Measurements from ENCODE around the gene RNF44.
"Not testable (repeated sequence)": the region's sequence is repeated elsewhere in the genome, so short reads cannot be mapped to it uniquely, and the experiment has no call there.

RNF44 gene

DNA sequence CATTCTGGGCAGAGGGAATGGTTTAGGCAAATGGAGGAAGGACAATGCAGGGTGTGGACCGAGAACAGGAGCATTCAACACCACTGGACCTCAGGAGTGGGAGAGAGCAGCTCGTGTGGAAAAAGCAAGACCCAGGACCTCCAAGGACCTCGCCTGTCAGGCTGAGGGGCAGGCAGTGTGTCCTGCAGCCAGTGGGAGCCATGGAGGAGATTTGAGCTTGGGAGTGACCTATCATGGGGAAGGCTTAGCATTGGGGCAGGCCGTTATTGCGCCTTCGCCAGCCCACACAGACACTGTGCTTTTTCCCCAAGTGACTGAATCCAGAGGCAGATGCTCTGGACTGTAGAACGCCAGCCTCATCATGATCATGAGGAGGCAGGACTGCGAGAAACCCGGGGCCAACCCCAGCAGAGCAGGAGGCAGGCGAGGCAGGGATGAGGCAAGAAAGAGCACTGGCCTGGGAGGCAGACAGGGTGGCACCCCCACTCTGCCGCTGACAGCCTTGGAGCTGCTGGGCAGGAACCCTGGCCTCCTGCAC is 15.2 kb upstream of the RNF44 start:
- no peak for DNase-seq (ENCODE audit: low read depth in 1 of 2, low spot score in 1 of 2)

DNA sequence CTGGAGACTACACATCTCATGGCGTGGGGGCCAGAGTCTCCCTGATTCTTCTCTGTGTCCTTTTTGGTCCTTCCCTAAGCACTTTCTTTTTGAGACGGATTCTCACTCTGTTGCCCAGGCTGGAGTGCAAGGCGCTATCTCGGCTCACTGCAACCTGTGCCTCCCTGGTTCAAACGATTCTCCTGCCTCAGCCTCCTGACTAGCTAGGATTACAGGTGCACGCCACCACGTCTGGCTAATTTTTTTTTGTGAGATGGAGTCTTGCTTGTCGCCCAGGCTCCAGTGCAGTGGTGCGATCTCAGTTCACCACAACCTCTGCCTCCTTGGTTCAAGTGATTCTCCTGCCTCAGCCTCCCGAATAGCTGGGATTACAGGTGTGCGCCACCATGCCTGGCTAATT is 13.7 kb upstream of the RNF44 start:
- not testable (repeated sequence) for DNase-seq (ENCODE audit: low read depth in 1 of 2, low spot score in 1 of 2)

DNA sequence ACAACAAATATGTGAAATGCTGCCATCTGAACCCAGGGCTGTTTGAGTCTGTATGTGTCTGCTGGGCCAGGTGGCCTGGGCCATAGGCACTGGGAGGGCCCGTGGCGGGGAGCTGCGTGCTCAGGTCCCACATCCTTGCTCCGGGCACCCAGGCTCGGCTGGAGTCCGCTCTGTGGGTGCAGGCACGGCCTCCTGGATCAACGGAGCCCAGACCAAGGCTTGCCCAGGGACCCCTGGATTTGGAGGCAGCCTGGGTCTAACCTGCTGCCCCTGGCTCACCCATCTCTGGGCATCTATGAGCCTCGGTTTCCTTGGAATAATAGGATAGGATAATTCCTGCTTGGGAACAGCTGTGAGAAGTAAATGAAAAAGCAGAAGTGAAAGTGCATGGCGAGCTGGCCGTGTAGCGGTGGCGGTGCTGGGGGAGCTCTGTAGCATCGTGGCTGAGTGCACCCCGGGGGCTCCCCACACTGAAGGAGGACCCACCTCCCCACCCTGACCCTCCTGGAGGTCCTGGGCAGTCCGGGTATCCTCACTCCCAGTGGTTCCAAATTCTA is 13.2 kb upstream of the RNF44 start:
- DNase-seq (ENCODE audit: low read depth in 1 of 2, low spot score in 1 of 2): no peak

DNA sequence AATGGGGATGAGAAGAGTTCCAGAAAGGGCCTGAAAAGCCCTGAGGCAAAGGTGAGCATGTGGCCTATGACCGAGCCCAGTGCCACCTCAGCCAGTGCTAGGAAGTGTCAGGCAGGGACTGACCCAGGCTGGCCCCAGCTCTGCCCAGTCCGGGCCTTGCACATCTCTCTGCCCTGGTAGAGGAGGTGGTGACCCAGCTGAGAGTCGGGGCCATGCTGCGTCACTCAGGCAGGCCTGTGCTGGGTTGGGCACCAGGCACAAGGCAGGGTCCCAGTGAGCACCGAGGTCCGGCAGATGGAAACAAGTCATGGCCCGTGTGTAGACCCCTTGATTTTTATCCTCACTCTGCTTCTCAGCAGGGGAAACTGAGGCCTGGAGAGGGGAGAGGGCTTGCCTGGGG is 12.7 kb upstream of the RNF44 start:
- DNase-seq (ENCODE audit: low read depth in 1 of 2, low spot score in 1 of 2): no peak

DNA sequence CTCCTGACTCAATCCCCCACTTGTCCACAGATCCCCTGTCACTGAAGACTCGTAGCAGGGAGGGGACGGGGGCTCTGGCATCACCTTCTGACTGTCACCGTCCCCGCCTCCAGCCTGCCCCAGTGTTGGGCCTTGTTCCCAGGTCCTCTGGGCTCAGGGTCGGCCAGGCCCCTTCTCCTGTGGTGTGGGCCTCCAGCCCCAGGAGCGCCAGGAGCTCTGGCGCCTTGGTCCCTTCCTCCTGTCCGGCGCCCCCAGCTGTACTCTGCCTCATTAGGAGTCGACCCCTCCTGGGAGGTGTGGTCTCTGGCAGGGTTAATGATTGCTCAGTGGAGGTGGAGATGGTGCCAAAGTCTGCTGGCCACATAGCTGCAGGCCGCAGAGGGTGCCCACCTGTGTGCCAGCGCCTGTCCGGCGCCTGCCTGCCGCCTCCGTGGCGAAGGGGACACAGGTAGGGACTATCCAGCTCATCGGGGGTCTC is 11.8 kb upstream of the RNF44 start, which contains the start of gene CDHR2:
TSS of gene CDHR2 (plus strand) at position 376 of the 478 bp plus-strand sequence. CDS start 16,011 bp downstream, outside the sequence.
- DNase-seq (ENCODE audit: low read depth in 1 of 2, low spot score in 1 of 2): no peak

DNA sequence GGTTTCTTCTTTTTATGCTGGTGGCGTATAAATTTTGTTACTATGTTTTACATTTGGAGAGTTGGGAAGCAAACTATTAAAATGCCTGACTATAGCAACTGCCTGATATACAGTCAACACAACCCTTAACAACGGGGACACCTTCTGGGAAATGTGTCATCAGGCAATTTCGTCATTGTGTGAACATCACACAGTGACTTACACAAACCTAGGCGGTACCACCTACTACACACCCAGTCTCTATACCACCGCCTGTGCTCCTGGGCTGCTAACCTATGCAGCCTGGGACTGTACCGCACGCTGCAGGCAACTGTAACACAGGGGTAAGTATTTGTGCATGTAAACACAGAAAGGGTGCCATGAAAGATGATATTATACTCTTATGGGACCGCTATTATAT is 10.6 kb upstream of the RNF44 start:
- DNase-seq (ENCODE audit: low read depth in 1 of 2, low spot score in 1 of 2): no peak

DNA sequence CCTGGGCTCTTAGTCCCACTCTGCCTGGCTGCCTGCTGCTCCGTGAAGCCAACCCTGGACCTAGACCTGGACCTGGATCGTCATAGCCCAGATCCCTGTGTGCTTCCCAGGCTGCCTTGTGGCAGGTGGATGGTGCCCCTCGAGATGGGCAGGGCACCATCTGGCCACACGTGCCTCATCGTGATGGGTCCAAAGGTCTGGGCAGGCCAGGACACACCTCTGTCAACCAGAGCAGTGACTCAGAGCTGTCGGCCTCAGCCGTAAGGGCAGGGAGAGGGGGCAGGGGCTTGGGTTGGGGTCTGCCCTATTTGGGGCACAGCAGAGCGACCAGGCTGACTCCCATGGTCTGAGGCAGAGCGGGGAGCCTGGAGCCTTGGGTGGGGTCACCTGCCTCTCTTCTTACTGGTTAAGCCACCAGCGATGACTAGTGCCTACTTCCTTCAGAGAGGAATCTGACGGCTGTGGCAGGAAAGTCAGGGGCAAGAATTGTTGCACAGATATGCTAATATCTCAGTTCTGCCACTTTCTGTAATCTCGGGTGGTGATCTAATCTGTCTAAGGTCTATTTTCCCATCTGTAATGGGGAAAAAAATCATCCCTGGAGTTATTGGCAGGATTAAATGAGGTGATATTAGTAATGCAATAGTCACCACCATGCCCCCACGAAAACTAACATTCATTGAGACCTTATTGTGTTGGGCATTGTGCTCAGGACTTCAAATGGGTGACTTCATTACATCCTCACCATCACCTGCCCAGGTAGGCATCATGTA is 8.7 kb upstream of the RNF44 start:
- no peak for DNase-seq (ENCODE audit: low read depth in 1 of 2, low spot score in 1 of 2)

DNA sequence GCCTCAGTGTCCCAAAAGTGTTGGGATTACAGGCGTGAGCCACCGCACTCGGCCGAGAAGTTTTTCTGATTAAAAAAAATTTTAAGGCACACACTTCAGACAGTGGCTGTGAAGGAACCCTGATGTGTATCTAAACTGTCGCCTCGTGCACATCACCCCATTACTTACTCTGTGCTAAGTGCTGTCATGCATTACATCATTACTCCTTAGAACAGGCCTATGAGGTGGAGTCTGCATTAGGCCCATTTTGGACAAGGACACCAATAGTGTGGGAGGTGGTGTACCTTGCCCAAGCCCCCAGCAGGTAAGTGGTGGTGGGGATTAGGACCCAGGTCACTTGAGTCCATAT is 8.2 kb upstream of the RNF44 start:
- no peak for DNase-seq (ENCODE audit: low read depth in 1 of 2, low spot score in 1 of 2)

DNA sequence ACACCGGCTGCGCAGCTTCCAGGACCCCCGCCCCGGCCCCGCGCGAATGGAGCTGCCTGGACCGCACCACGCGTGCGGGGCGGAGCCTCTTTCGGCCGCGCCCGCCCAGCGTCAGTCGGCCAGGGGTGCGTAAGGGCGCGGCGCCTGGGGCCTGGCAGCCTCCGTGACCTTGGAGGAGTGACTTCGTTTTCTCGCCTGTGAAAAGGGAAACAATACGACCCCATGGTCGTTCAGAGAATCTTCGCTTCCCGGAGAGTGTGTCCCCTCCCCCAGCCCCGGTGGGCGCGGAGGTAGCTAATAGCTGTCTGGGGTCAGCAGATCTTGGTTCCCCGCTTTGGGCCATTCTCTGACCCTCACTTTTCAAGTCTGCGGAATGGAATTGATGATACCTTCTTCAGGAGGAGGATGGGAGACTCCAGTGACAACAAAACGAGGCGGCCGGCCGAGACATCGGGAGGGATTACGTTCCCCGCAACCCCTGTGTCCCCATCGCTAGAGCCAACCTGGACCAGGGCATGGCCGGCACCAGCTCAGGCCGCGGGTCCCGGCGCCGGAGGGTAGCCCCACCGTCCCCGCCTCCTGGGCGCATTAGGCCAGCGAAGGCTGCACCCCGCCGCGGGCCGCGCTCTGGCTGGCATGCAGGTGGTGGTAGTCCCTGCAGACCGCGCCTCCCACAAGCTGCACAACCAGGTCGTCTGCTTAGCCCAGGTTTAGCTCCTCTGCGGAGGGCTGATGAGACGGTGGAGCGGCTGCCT is 6.4 kb upstream of the RNF44 start:
- DNase-seq (ENCODE audit: low read depth in 1 of 2, low spot score in 1 of 2): peak; percentile 48 to 62

DNA sequence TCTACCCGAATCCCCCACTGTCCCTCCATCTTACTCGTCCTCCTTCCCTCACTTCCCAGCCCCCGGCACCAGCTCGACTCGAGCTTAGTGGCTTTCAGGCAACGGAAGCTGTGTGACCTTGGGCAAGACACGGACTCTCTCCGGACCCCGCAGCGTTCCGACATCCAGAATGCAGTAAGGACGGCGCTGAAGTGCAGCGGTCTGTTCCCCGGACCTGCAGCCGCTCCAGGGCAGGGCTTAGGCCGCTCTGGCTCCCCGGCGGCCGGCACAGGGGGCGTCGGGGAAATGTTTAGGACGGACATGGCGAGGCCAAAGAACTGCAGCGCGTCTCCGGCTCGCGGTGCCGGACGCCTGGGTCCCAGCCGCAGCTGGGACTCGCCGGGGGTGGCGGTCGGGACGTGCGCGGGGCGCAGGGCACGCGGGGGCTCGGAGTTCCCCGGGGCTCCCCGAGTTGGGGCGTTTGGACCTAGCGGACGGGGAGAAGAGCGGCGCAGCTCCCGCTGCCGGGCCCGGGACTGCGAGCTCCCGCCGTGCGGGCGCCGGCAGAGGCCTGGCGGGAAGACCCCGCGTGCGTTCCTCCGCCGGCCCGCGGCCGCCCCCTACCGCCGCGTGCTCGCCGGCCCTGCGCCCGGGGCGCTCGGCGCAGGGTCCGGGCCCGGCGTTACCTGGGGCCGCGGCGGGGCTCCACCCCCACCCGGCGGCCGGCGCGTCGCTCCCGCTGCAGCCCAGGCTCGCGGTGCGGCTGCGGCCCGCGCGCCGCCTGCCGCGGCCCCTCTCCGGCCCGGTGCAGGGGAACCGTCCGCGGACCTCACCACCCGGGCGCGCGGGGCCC is 5.6 kb upstream of the RNF44 start:
- DNase-seq (ENCODE audit: low read depth in 1 of 2, low spot score in 1 of 2): no peak

DNA sequence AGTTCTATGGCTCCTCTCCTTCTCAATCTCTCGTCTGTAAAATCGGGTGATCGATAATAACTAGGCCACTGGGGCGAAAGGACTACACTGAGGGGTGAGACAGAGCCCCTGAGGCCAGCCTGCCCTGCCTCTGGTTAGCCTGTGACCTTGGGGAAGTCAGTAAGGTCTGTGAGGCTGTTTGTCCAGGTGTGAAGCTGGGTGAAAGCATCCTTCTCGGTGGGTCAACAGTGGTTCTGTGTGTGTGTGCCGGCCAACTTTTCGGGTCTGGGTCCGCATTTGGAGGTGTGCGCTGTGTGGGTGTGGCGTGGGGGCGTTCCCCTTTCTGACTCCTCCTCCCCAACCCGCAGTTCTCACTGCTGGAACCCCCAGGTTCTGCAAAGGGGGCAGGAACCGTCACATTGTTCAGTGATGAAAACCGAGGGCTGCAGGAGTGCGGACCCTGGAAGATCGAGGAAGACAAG is 5.0 kb upstream of the RNF44 start:
- peak; percentile 42 to 45 for DNase-seq (ENCODE audit: low read depth in 1 of 2, low spot score in 1 of 2)

DNA sequence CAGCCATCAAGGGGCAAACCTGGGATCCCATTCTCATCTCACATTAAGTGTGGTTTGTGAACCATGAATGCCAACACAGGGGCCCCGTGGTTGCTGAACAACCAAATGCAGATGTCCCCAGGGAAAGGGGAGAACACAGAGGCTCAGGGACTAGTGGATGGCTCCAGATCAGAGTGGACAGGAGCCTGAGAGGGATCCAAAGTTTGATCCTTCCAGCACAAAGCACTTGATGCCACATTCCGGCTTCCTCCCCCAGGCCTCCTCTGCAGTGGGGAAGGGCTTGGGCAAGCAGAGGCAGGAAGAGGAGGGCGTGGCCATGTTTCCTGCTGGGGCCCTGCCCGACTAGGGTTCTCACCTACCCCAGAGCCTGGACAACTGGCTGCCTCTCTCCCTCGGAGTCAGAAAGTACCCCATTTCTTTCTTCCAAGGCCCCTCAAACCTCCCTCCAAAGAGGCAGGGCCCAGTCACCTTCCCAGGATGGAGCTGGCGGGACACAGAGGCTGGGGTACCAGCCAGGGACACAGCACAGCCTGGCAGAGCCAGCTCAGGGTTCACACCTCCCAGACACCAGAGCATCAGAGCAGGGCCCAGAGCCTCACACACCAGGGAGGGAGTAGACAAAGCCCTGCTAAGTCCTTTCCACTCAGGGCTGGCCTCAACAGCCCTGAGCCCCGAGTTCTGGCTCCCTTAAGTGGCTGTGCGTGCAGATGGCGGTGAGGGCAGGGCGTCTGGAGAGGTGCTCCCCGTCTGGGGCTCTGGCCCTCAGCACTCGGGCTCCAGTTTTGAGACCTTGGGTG is 4.3 kb upstream of the RNF44 start:
- DNase-seq (ENCODE audit: low read depth in 1 of 2, low spot score in 1 of 2): peak; percentile 34 to 50

DNA sequence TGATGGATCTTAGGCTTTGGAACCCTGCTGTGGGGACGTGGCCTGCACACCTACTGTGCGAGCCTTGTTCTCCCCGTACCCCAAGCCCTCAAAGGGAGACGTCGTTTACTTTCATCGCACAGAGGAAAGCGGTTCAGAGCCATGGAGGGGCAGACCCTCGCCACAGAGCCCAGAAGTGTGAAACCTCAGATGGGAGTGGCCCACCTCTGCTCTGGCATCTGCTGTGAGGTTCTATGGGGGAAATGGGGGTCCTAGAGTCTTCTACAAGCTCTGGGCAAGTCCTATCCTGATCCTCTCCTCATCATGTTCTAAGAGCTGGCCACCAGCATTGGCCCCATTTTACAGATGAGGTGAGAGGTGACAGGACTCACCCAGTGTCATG is 3.7 kb upstream of the RNF44 start:
- DNase-seq (ENCODE audit: low read depth in 1 of 2, low spot score in 1 of 2): no peak

DNA sequence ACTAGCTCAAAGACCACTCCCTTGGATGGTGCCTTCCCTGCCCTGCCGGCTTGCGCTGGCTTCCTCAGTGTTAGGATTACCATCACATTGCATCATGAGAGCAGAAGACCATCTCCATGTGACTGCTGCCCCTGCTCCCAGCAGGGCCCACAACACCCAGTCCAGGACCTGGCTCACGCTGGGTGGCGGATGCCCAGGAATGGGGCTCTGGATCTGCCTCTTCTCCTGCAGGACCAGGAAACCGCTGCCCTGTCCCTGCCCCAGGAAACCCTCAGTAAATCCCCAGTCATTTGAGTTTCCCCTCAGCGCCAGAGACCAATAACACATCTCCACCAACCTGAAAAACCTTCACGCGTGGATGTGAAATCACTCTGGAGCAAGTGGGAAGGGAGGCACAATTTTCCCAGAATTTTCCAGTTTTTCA is 3.3 kb upstream of the RNF44 start:
- DNase-seq (ENCODE audit: low read depth in 1 of 2, low spot score in 1 of 2): no peak

DNA sequence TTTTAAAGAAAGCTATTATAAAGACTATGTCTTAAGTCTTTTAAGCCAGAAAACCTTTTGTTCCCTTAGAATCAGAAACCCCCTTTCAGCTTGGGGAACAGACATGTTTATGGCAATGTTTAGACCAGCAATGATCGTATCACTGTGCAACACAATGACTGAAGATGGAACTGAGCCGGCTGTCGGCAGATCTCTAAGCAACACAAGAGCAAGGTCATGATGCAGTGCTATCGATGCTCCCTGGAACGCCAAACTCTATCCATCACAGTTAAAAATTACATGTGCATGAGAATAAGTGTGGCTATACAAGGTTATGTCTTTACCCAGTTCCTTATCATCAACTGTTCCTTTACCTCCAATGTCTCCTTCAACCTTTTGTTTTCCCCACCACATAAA is 1.8 kb upstream of the RNF44 start:
- no peak for DNase-seq (ENCODE audit: low read depth in 1 of 2, low spot score in 1 of 2)

DNA sequence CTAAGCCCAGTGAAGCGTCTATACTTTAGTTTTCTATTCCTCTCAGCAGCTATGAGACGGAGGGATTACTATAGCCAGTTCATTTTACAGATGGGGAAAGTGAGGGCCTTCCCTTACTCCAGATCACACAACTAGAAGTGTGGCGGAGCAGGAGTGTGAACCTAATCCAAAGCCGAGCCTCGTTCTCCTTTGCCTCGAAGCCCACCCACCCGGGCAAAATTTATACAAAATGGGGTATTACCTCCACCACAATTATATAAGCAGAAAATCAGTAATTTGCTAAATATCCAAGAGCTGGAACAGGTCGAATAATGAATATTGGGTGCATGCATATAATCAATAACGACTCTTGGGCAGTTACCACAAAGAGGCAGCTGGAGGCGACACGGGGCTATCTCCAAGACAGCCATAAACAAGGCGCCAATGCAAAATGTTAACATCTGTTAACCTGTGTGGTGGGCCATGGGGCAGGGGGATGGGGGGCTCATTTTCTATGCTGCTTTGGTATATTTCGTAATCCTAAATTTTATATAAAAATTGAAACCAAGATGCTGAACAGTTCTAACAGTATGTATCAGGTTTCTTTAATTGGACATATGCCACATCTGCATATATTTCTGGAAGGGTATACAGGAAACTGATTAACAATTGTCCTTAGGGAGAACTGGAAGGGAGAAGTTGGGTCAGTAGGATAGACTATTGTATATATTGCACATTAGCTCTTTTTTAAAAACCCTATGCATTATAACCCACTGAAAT is 1.2 kb upstream of the RNF44 start:
- no peak for DNase-seq (ENCODE audit: low read depth in 1 of 2, low spot score in 1 of 2)

DNA sequence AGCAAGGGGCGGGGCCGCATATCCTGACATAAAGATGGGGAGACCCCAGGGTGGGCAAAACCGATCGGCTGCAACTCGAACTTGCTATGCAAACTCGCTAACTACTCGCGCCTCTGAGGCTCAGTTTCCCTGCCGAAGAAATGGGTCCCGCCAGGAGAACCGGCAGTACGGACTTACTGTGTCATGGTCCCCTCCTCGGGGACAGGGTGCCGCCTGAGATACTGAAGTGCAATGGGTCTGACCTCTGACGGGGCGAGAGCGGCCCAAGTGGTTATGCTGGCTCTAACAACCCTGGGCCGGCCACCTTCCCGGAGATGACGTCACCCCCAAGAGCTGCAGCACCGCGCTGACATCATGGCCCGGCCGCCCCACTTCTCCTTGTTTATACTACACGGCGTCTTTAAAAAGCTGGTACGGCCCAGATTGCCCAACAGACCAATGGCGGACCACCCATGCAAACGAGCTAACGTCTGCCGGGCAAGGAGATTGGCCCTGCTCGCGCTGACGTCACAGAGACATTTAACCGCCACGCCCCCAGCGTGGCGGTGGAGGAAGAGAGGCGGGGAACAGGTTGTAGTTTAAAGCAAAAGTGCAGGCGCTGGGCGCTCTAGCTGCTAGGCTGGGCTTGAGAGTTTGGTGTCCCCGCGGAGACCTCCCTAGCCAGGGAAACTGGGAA is 490 bp upstream of the RNF44 start:
- peak; percentile 91 to 94 for DNase-seq (ENCODE audit: low read depth in 1 of 2, low spot score in 1 of 2)

DNA sequence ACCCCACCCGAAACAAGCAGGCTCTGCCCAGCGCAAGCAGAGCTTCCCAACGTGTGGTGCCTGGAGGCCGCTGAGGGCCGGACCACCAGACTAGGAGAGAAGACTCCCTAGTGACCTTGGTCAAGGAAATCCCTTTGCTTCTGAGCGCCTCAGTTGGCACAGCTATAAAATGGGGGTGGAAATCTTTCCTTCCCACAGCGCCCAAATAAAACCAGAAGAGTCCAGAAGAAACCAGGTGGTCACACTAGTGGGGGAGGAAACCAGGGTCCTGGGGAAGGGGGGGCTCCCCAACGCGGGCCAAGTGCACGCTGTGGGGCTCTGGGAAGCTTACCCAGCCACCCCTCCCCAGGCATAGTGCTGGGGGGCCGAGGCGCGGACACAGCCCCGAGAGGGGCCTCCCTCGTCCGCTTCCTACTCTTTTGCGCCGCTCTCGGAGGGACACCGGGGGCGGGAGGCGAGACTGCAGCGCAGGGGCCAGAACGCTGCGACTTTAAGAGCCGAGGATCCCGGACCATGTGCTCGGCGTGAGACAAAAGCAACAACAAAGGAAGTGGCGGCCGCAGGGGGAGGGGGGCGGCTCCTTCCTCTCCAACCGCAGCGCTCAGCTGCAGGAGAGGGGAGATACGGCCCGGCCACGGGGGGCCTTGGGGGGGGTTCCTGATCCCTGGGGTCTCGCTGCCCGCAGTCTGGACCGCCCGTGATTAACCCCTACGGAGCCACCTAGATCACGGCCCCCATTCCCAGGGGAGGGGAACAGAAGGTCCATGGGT is 885 bp downstream of the RNF44 start:
- DNase-seq (ENCODE audit: low read depth in 1 of 2, low spot score in 1 of 2): peak; percentile 68 to 80

Measured in activated T-helper 1 cell treated with anti-CD3 and anti-CD28 coated beads, Interleukin-2, amount 50 U/mL, for 16 hours (primary cell).